ENCODE measurements around the gene RXFP1.

Gene RXFP1

GRCh38 chr4:158521484-158522088, at the start of gene RXFP1:
TSS of gene RXFP1 (plus strand) at chr4:158521882. CDS start at chr4:158521977, 95 bp downstream.
- Histone ChIP-seq H3K9ac (ENCODE audit: low read depth, low read length, poor library complexity, severe bottlenecking) (no peak within 1 kb of the TSS), H3K4me2 (ENCODE audit: low read depth, low read length, poor library complexity, severe bottlenecking) (no peak within 1 kb of the TSS), H3K79me2 (ENCODE audit: insufficient read depth, low read length) (no peaks in the 10 kb centered on the region), H3K9me2 (replicated peaks; ENCODE audit: low read depth, low read length) (no peaks in the 10 kb centered on the region), H3F3A (ENCODE audit: low read depth) (no peaks in the 10 kb centered on the region), H3K27me3 (ENCODE audit: insufficient read depth, low read length, poor library complexity, severe bottlenecking) (no peaks in the 10 kb centered on the region), H3K4me1 (ENCODE audit: insufficient read depth, low read length, poor library complexity, severe bottlenecking) (no peaks in the 10 kb centered on the region), H3K9me3 (ENCODE audit: insufficient read depth, low read depth, low read length) (no peaks in the 10 kb centered on the region), H2AFZ (ENCODE audit: low read length) (no peak within 1 kb of the TSS), H3K4me3 (ENCODE audit: low read length, poor library complexity, severe bottlenecking) (no peak within 1 kb of the TSS), H4K20me1 (ENCODE audit: insufficient read depth, low read length, poor library complexity, severe bottlenecking) (no peaks in the 10 kb centered on the region), H3K36me3 (ENCODE audit: insufficient read depth, low read length) (no peaks in the 10 kb centered on the region)
- TF ChIP-seq CTCF (conservative IDR thresholded peaks at IDR 0.05; ENCODE audit: low read length) (no peak), EZH2phosphoT487 (IDR thresholded peaks at IDR 0.05; ENCODE audit: borderline replicate concordance) (no peak)

GRCh38 chr4:158481811-158482210, 39.9 kb upstream of the RXFP1 start:
- TF ChIP-seq CTCF (conservative IDR thresholded peaks at IDR 0.05; ENCODE audit: low read length) (no peak), EZH2phosphoT487 (IDR thresholded peaks at IDR 0.05; ENCODE audit: borderline replicate concordance) (no peak)
- no peak overlapping the region for H3K4me2 ChIP-seq (ENCODE audit: low read depth, low read length, poor library complexity, severe bottlenecking)
- H3K79me2 ChIP-seq (ENCODE audit: insufficient read depth, low read length), result no peaks in the 10 kb centered on the region
- H3F3A ChIP-seq (ENCODE audit: low read depth), result no peaks in the 10 kb centered on the region
- no peaks in the 10 kb centered on the region for H3K27me3 ChIP-seq (ENCODE audit: insufficient read depth, low read length, poor library complexity, severe bottlenecking)
- H4K20me1 ChIP-seq (ENCODE audit: insufficient read depth, low read length, poor library complexity, severe bottlenecking), result no peaks in the 10 kb centered on the region
- no peaks in the 10 kb centered on the region for H3K9me3 ChIP-seq (ENCODE audit: insufficient read depth, low read depth, low read length)
- H3K4me3 ChIP-seq (ENCODE audit: low read length, poor library complexity, severe bottlenecking), result no peak overlapping the region
- no peak overlapping the region for H2AFZ ChIP-seq (ENCODE audit: low read length)
- H3K36me3 ChIP-seq (ENCODE audit: insufficient read depth, low read length), result no peaks in the 10 kb centered on the region
- H3K4me1 ChIP-seq (ENCODE audit: insufficient read depth, low read length, poor library complexity, severe bottlenecking), result no peaks in the 10 kb centered on the region
- no peak overlapping the region for H3K9ac ChIP-seq (ENCODE audit: low read depth, low read length, poor library complexity, severe bottlenecking)
- H3K9me2 ChIP-seq (replicated peaks; ENCODE audit: low read depth, low read length), result no peaks in the 10 kb centered on the region

- Histone ChIP-seq H3K9me3 (ENCODE audit: insufficient read depth, low read depth, low read length) (no peaks in the 10 kb centered on the region), H3K4me2 (ENCODE audit: low read depth, low read length, poor library complexity, severe bottlenecking) (no peak overlapping the region), H3K9ac (ENCODE audit: low read depth, low read length, poor library complexity, severe bottlenecking) (no peak overlapping the region), H4K20me1 (ENCODE audit: insufficient read depth, low read length, poor library complexity, severe bottlenecking) (no peaks in the 10 kb centered on the region), H3K27me3 (ENCODE audit: insufficient read depth, low read length, poor library complexity, severe bottlenecking) (no peaks in the 10 kb centered on the region), H3K4me3 (ENCODE audit: low read length, poor library complexity, severe bottlenecking) (no peak overlapping the region), H3K4me1 (ENCODE audit: insufficient read depth, low read length, poor library complexity, severe bottlenecking) (no peaks in the 10 kb centered on the region), H3K79me2 (ENCODE audit: insufficient read depth, low read length) (no peaks in the 10 kb centered on the region), H3F3A (ENCODE audit: low read depth) (no peaks in the 10 kb centered on the region), H2AFZ (ENCODE audit: low read length) (no peak overlapping the region), H3K9me2 (replicated peaks; ENCODE audit: low read depth, low read length) (no peaks in the 10 kb centered on the region), H3K36me3 (ENCODE audit: insufficient read depth, low read length) (no peaks in the 10 kb centered on the region)
- TF ChIP-seq EZH2phosphoT487 (IDR thresholded peaks at IDR 0.05; ENCODE audit: borderline replicate concordance) (no peak), CTCF (conservative IDR thresholded peaks at IDR 0.05; ENCODE audit: low read length) (no peak)
Observed at GRCh38 chr4:158484173-158484885, 37.4 kb upstream of the RXFP1 start.

Data from Loucy (cell line).